Dermis blood vessel endothelial cell (primary cell): Measurements from ENCODE around the gene ADAMTS20. TPM values are rescaled to one million over a fixed set of nuclear protein-coding genes. Genes with fewer than 3 reads are reported as not detected.
A peak's percentile ranks its signal among the peaks of the same experiment; 100 is the strongest.

Experiments used
- DNase-seq: peaks from one replicate; pipeline ENCODE4 v3.0.0; 2010
- total RNA-seq: library from RNA; depleted of rRNA; stranded (reverse); fragments of >200 nt; gene quantifications from 2 replicates; pipeline ENCODE4 v1.2.3, GENCODE V29; 2014

ADAMTS20 gene
- total RNA-seq, 1 donor from 2014 or later: not detected

- DNase-seq: no peak
Observed at GRCh38 chr12:43482311-43483085, 69.5 kb downstream of the ADAMTS20 start.

DNA sequence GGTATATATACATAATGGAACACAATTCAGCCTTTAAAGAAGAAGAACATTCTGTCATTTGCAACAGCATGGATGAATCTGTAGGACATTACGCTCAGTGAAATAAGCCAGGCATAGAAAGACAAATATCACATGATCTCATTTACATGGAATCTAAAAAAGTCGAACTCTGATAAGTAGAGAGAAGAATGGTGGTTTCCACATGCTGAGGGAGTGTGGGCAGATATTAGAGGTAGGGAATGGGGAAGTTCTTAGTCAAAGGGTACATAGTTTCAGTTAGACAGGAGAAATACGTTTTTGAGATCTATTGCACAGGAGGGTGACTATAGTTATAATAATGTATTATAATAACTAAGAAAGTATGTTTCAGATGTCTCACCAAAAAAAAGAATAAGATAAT is 71.4 kb downstream of the ADAMTS20 start:
- no peak for DNase-seq

DNA sequence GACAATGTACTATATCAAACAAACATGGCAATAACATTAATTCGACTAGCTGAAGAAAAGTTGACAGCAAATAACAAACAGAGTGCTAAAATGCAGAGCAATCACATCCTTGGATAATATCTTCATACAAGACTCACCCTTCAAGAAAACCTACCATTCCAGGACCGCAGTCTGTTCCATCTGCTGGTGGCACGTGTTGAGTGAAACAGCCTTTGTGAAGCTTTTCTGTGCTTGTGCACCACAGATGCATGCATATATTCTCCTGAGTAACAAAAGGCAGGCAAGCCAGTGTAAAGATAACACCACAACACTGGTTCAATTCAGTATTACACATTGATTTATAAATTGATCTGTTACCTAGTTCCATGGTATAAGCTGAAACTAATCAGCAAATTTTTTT is 89.3 kb downstream of the ADAMTS20 start:
- DNase-seq: no peak

DNA sequence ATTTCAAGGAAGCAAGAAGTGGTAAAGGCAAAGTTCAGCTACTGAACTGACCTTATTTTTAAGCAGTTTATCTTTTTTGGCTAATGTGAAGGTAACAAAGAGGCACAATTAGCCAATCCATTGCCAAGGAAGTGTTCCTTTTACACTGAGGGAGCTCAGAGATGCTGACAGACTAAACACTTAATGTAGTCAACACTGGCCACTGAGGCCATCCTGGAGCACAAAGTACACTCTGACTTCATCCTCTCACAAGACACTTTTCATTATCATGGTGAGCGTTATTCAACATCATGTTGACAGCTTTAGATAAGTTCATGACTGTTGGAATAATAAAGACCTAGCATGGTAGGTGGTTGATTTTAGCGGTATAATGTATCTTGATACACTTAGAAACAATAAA is 89.9 kb downstream of the ADAMTS20 start:
- no peak for DNase-seq

DNA sequence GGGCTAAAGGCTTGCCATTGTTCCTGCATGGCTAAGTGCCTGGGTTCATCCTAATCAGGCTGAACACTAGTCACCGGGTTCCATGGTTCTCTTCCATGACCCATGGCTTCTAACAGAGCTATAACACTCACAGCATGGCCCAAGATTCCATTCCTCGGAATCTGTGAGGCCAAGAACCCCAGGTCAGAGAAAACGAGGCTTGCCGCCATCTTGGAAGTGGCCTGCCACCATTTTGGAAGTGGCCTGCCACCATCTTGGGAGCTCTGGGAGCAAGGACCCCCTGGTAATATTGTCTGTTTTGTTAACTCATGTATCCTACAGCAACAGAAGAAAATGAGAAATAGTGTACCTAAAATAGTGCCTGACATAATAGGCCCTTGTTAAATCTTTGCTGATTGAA is 92.7 kb downstream of the ADAMTS20 start:
- no peak for DNase-seq

- no peak for DNase-seq
Observed at GRCh38 chr12:43453761-43454160, 98.2 kb downstream of the ADAMTS20 start.

DNA sequence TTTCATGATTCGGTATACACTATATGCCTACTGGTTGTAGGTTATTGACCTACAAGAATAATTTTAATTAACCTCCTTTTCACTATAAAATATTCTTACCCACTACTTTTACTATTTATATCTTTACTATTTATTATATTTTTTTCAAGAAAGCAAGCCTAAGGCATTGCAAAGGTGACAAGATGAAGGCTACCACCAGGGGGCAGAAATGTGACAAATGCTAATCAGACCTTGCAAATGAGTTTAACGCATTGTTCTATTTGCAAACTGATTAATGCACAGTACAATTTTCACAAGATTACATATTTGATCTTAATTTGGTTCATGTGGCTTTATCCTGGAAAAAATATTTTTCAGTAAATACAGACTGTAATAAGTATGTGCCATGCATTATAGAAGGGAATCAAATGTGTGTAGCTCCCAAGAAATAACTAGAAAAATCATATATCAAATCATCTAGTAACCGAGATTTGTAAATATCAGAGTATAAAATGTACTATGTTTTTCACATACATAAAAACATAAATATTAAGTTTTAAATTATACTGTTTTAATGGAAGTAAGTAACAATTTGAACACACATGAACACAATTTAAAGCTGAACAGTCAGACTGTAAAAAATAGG is 107.0 kb downstream of the ADAMTS20 start:
- DNase-seq: peak; percentile 85

- DNase-seq: no peak
Observed at GRCh38 chr12:43436597-43436996, 115.4 kb downstream of the ADAMTS20 start.

DNA sequence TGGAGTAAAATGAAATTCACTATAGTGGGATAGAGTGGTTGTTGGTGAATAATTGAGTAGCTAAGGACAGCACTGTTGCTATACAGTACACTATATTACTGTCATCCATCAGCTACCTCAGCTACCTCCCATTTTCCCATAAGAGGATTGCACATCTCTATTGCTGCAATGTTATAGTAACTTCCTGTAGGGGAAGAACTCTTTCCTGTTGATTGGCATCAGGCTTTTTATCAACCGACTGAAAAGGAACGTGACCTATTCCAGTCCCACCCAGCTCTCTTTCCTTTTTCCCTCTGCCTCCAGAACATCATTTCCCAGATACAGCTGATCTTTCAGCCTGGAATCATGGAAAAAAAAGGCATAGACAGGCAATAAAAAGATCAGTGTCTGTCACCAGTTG is 117.4 kb downstream of the ADAMTS20 start:
- DNase-seq: no peak

DNA sequence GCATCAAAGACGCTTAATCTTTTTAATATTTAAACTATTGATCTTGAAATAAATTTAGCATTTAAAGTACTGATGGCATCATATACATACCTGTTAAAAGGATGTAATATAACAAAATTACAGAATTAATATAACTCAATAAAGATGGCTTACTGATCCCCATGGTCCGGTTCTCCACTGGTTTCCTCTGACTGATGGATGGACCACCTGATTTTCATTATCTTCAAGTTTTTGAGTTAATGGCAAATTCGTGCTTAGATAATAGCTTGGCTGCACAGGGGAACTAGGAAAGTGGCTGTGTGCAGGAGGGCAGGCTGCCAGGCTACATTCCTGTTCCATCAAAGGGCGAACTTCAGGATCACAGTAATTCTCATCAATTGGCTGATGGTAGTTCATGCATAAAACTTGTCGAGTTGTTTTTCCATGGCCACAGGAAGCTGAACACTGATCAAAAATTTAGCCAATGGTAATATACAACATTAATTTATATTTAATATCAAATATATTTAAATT is 123.9 kb downstream of the ADAMTS20 start:
- no peak for DNase-seq

DNA sequence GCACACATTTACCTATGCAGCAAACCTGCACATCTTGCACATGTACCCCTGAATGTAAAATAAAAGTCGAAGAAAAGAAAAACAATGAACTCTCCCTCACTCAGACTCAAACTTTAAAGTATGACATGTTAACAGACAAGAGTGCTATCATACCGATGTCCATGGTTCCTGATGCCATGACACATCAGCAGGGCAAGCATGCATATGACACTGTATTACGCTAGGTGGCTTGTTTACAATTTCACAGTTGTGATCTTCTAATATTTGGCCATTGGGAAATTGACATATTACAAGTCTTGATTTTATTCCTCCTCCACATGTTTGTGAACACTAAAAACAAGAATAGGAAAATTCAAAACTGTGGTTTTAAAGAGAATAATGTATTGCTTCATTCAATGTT is 126.6 kb downstream of the ADAMTS20 start:
- no peak for DNase-seq

- DNase-seq: no peak
Observed at GRCh38 chr12:43416981-43417380, 135.0 kb downstream of the ADAMTS20 start.

GRCh38 chr12:43407816-43408645 is 144.0 kb downstream of the ADAMTS20 start:
- no peak for DNase-seq

DNA sequence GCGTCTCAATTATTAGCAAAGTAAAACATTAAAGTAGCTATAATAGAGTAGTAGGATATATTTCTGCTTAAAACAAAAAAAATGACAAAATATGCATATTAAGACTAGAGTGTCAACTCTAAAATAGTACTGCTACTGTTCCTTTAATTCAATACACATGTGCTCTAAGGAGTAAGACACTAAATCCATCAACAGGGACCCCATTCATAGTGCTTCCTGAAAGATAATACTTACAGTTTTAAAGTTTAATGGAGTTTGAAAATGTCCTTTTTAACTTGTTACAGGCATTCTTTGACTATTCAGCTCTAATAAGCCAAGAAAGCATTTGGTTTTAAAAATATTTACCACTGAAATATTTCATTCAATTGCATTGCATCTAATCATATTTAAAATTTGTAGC is 145.2 kb downstream of the ADAMTS20 start:
- DNase-seq: no peak

- no peak for DNase-seq
Observed at GRCh38 chr12:43402436-43402835, 149.6 kb downstream of the ADAMTS20 start.

- DNase-seq: no peak
Observed at GRCh38 chr12:43401096-43401495, 150.9 kb downstream of the ADAMTS20 start.

DNA sequence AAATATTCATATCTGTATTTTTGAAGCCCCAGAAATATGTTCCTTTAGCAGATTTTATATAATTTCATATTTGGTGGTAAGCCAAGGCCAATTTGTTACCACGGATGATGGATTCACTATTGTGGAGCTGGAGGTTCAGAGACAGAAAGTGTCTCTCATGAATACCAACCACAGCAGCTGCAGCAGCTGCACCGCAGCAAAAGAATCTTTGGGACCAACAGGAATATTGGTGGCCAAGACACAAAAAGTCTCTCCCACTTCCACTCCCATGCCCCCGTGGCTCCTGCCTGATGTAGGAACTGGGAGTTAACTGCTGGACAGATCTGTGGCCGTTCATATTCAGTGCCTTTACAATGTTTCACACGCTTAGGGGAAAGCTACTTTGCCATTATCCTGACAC is 155.3 kb downstream of the ADAMTS20 start:
- no peak for DNase-seq

- no peak for DNase-seq
Observed at GRCh38 chr12:43392116-43392515, 159.9 kb downstream of the ADAMTS20 start.

DNA sequence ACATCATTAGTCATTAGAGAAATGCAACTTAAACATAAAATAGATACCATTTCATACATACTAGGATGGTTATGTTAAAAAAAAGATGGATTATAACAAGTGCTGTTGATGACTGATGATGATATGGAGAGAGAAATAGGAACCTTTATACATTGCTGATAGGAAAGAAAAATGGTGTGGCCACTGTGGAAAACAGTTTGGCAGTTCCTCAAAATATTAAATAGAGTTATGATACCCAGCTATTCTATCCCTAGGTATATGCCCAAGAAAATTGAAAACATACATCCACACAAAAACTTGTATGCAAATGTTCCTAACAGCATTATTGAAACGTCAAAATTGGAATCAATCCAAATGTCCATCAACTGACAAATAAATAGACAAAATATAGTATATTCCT is 170.1 kb downstream of the ADAMTS20 start:
- DNase-seq: no peak

GRCh38 chr12:43378448-43378847 is 173.6 kb downstream of the ADAMTS20 start:
- no peak for DNase-seq

- no peak for DNase-seq
Observed at GRCh38 chr12:43370263-43370662, 181.7 kb downstream of the ADAMTS20 start.

- DNase-seq: no peak
Observed at GRCh38 chr12:43362910-43363694, 188.9 kb downstream of the ADAMTS20 start.
